HFFc6 (cell line): ENCODE measurements around the gene TPD52L2. TPM values are rescaled to one million over a fixed set of nuclear protein-coding genes. Genes with fewer than 3 reads are reported as not detected.

Source experiments
- DNase-seq: peaks from one replicate; pipeline ENCODE4 v3.0.0-alpha.2; 2018
- H3K27ac Mint-ChIP-seq: 2 replicates; pipeline ENCODE4 v1.8.0; 2020; ENCODE audit warnings: mild to moderate bottlenecking, mixed read lengths
- H3K27me3 Mint-ChIP-seq: 2 replicates; pipeline ENCODE4 v1.8.0; 2021; ENCODE audit warnings: mild to moderate bottlenecking, moderate library complexity, mixed read lengths; ENCODE audit not compliant: insufficient read depth
- H3K36me3 Mint-ChIP-seq: 2 replicates; pipeline ENCODE4 v1.8.0; 2021; ENCODE audit warnings: low read depth, mixed read lengths
- H3K4me1 Mint-ChIP-seq: 2 replicates; pipeline ENCODE4 v1.8.0; 2020; ENCODE audit warnings: low read depth, mixed read lengths
- H3K4me3 Mint-ChIP-seq: 2 replicates; pipeline ENCODE4 v1.8.0; 2020; ENCODE audit warnings: mild to moderate bottlenecking, moderate library complexity, mixed read lengths
- H3K9me3 Mint-ChIP-seq: 2 replicates; pipeline ENCODE4 v1.8.0; 2020; ENCODE audit warnings: mild to moderate bottlenecking, mixed read lengths
- total RNA-seq, 6 experiments: library from RNA; stranded (reverse); fragmentation: NEBNext Ultra II Directional; extraction: Animal tissue kit (Norgen Biotek cat#: 25700); gene quantifications; 2 replicates in 1 of 6; 3 replicates in 5 of 6; pipeline ENCODE4 v1.2.3, GENCODE V29; 2021
- TF ChIP-seq, protein P1 (sequence below): fragments of 200-600 bp; sonication (generic); IDR thresholded peaks from 2 replicates; pipeline ENCODE4 v1.5.0; 2021; ENCODE audit warnings: antibody characterized with exemption, mild to moderate bottlenecking

The TPD52L2 gene
- total RNA-seq, 6 experiments from 2014 or later, result 161 to 196 (median 169) TPM

DNA sequence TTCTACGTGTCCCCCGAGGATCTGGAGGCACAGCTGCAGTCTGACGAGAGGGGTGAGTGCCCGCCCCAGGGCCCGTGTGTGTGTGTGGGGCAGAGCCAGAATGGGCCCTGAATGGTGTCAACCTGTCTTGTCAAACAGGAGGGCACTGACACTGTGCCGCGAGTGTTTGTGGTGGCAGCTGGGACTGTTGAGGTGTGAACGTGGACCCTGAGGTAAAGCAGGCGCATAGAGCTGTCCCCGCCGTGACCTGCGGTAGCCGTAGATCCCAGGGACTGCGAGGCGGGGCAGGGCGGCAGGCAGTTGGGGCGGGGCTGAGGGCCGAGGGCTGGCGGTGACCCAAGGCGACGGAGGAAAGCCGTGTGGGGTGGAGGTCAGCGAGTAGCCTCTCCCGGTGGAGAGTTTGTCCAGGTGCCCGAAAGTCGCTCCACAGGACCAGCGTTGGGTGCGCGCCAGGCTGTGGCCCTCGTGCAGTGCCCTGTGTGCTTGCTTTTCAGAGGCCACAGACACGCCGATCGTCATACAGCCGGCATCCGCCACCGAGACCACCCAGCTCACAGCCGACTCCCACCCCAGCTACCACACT is 66.0 kb downstream of the TPD52L2 start:
- no peak overlapping the region for H3K4me3 Mint-ChIP-seq
- H3K4me1 Mint-ChIP-seq, result no peaks in the 10 kb centered on the region; the same call in 1 of the 2 replicates
- no peak for DNase-seq
- H3K27ac Mint-ChIP-seq, result no peak overlapping the region
- no peaks in the 10 kb centered on the region for H3K9me3 Mint-ChIP-seq
- TF ChIP-seq, protein P1, sequence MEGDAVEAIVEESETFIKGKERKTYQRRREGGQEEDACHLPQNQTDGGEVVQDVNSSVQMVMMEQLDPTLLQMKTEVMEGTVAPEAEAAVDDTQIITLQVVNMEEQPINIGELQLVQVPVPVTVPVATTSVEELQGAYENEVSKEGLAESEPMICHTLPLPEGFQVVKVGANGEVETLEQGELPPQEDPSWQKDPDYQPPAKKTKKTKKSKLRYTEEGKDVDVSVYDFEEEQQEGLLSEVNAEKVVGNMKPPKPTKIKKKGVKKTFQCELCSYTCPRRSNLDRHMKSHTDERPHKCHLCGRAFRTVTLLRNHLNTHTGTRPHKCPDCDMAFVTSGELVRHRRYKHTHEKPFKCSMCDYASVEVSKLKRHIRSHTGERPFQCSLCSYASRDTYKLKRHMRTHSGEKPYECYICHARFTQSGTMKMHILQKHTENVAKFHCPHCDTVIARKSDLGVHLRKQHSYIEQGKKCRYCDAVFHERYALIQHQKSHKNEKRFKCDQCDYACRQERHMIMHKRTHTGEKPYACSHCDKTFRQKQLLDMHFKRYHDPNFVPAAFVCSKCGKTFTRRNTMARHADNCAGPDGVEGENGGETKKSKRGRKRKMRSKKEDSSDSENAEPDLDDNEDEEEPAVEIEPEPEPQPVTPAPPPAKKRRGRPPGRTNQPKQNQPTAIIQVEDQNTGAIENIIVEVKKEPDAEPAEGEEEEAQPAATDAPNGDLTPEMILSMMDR, result no peak
- peaks cover 53% of the 10 kb centered on the region for H3K36me3 Mint-ChIP-seq
- peaks cover 2% of the 10 kb centered on the region for H3K27me3 Mint-ChIP-seq

DNA sequence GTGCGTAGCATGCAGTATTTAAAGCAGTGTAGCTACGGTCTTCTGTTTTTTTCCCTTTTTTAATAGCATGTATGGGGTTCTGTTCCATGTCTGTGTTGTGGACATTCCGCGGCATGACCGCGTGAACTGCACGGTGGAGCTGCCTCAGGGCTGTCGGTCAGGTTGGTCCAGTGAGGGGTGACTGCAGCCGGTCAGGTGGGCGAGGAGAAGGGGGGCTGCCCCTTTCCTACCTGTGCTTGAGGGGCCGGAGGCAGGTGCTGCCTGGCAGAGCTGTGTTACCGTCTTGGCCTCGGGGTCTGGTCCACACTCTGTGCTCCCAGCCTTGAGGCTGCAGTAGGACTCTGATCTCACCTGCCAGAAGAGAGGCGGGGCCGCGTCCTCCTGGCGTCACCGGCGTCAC is 66.7 kb downstream of the TPD52L2 start:
- Mint-ChIP-seq H3K4me1 (no peaks in the 10 kb centered on the region; the same call in 1 of the 2 replicates), H3K9me3 (no peaks in the 10 kb centered on the region), H3K4me3 (no peak overlapping the region), H3K27ac (no peak overlapping the region), H3K27me3 (peaks cover 2% of the 10 kb centered on the region), H3K36me3 (peaks cover 50% of the 10 kb centered on the region)
- DNase-seq, result no peak
- TF ChIP-seq, protein P1, result no peak

DNA sequence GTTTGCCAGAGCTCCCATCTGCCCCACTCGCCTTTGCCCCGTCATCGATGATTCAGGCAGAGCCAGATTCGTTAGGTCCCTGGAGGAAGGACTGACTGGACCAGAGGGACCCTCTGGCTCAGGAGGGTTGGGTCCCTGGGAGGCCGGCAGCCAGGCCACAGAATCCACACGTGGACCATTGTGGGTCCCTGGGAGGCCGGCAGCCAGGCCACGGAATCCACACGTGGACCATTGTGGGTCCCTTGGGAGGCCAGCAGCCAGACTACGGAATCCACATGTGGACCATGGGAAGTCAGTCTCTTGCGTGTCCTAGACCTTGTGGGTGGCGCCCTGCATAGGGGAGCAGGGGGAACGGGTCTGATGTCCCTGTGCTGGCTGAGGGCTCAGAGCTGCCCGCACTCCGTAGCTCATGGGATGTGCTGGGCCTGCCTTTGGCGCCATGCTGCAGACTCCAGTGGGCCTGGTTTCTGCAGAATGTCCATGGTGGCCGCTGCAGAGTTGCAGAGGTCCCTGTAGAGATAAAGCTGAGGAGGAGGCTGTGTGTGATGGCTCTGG is 67.6 kb downstream of the TPD52L2 start:
- H3K9me3 Mint-ChIP-seq, result no peaks in the 10 kb centered on the region
- H3K27ac Mint-ChIP-seq, result no peak overlapping the region
- TF ChIP-seq, protein P1, result no peak
- H3K4me1 Mint-ChIP-seq, result no peaks in the 10 kb centered on the region
- no peak for DNase-seq
- peaks cover 49% of the 10 kb centered on the region for H3K36me3 Mint-ChIP-seq
- H3K27me3 Mint-ChIP-seq, result peaks cover 2% of the 10 kb centered on the region
- no peak overlapping the region for H3K4me3 Mint-ChIP-seq

DNA sequence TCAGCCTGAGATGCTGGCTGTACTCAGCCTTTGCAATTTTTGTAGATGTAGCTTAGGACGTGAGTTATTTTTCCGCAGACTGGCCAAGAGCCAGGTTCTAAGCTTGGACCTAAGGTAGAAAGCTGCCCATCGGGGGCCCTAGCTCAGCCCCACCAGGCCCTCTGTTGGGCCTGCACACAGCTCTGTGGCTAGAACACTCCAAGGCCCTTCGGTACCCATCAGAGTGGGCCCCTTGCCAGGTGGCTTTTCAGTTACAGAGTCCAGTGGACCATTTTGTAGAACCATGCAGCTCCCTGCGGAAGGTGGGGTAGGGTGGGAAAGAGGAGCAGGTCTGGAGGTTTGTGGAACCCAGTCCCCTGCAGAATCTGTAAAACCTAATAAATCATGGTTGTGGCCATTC is 68.6 kb downstream of the TPD52L2 start:
- Mint-ChIP-seq H3K4me3 (no peak overlapping the region), H3K9me3 (no peaks in the 10 kb centered on the region), H3K4me1 (no peaks in the 10 kb centered on the region), H3K27me3 (peaks cover 2% of the 10 kb centered on the region), H3K36me3 (peaks cover 45% of the 10 kb centered on the region), H3K27ac (no peak overlapping the region)
- TF ChIP-seq, protein P1, result no peak
- no peak for DNase-seq

DNA sequence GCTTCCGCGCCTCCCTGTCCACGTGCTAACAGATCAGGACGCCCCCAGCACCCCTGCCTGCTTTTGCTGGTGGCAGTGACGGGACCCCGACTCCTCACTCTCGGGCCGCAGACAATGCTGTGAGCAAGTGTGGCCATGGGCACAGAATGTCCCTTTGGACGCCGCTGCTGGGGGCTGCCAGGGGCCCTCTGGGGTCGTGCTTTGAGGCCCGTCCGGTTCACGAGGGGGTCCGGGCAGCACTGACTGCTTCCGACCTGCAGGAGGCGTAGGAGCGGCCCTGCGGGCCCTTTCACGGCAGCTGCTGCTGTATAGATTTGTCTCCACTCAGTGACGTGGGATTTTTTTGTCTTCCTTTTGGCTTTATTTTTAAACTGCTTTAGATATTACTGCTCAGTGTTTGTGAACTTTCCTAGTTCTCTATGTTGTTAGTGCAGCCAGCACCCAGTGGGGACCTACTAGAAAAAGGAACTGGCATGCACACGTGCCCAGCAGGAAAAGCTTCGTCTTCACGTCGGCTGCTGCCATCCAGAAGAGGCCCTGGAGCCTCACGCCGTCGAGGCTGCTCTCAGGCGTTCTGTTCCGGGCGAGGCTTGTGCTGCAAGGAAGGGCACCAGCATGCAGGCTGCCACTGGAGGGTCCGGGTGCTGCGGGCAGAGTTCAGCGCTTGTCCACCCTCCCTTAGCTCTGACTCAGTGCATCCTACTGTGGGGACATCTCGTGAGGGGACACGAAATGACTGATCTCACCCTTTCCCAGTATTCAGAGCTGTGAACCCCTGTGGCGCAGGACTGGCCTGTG is 69.4 kb downstream of the TPD52L2 start:
- no peaks in the 10 kb centered on the region for H3K9me3 Mint-ChIP-seq
- H3K4me1 Mint-ChIP-seq, result no peaks in the 10 kb centered on the region
- DNase-seq, result no peak
- H3K27ac Mint-ChIP-seq, result no peak overlapping the region; the same call in 1 of the 2 replicates
- peaks cover 2% of the 10 kb centered on the region for H3K27me3 Mint-ChIP-seq
- TF ChIP-seq, protein P1, result peak; percentile 57
- H3K4me3 Mint-ChIP-seq, result no peak overlapping the region
- H3K36me3 Mint-ChIP-seq, result peaks cover 41% of the 10 kb centered on the region
